Glutamatergic neuron (in vitro differentiated cells): ENCODE measurements around the gene ABHD12. TPM values are rescaled to one million over a fixed set of nuclear protein-coding genes. Genes with fewer than 3 reads are reported as not detected.

Experiments
- DNase-seq: peaks from one replicate; pipeline ENCODE4 v3.0.0; 2022
- H3K27ac Mint-ChIP-seq: one replicate; pipeline ENCODE4 v1.8.0; 2020; ENCODE audit warnings: mild to moderate bottlenecking, mixed read lengths, inconsistent platforms; ENCODE audit not compliant: unreplicated experiment
- H3K27me3 Mint-ChIP-seq: one replicate; pipeline ENCODE4 v1.8.0; 2020; ENCODE audit warnings: mild to moderate bottlenecking, moderate library complexity, mixed read lengths, inconsistent platforms; ENCODE audit not compliant: unreplicated experiment
- H3K36me3 Mint-ChIP-seq: one replicate; pipeline ENCODE4 v1.8.0; 2020; ENCODE audit warnings: mild to moderate bottlenecking, mixed read lengths, inconsistent platforms; ENCODE audit not compliant: unreplicated experiment
- H3K4me1 Mint-ChIP-seq: one replicate; pipeline ENCODE4 v1.8.0; 2020; ENCODE audit warnings: mild to moderate bottlenecking, low read depth, mixed read lengths, inconsistent platforms; ENCODE audit not compliant: unreplicated experiment
- H3K4me3 Mint-ChIP-seq: one replicate; pipeline ENCODE4 v1.8.0; 2020; ENCODE audit warnings: mild to moderate bottlenecking, mixed read lengths, inconsistent platforms; ENCODE audit not compliant: unreplicated experiment
- H3K9me3 Mint-ChIP-seq: one replicate; pipeline ENCODE4 v1.8.0; 2020; ENCODE audit warnings: mild to moderate bottlenecking, moderate library complexity, mixed read lengths, inconsistent platforms; ENCODE audit not compliant: unreplicated experiment
- total RNA-seq: library from RNA; stranded (reverse); fragmentation: NEBNext Ultra II Directional; extraction: Animal tissue kit (Norgen Biotek cat#: 25700); gene quantifications from one replicate; pipeline ENCODE4 v1.2.1, GENCODE V29; 2021; ENCODE audit not compliant: unreplicated experiment
- TF ChIP-seq, protein P1 (sequence below): fragments of 200-600 bp; sonication (generic); IDR thresholded peaks from one replicate; pipeline ENCODE4 v1.5.0; 2021; ENCODE audit not compliant: partially characterized antibody, unreplicated experiment

The ABHD12 gene
- total RNA-seq, 1 donor from 2014 or later = 101 TPM

DNA sequence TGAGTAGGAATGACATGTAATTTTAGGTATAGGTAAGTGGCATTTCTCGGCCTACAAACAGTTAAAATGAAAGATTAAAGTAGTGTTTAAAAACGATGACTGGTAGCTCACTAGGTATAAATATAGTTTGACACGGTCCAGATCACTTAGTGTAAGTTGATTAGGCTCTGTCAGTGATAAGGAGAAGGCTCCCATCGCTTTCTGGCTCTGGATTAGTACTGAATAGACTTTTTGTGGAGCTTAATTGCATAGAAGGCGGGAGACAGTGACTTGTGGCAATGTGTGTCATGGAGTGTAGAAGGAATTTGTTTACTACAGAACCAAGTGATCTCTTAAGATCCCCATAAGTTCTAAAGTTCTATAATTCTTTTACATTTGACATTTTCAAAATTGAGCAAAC, 136.1 kb downstream of the ABHD12 start:
- Mint-ChIP-seq H3K27me3 (peaks cover 5% of the 10 kb centered on the region), H3K4me3 (peak overlapping the region; percentile 14), H3K9me3 (peaks cover 8% of the 10 kb centered on the region), H3K4me1 (peaks cover 43% of the 10 kb centered on the region), H3K36me3 (peaks cover 9% of the 10 kb centered on the region), H3K27ac (no peak overlapping the region)
- TF ChIP-seq, protein P1, sequence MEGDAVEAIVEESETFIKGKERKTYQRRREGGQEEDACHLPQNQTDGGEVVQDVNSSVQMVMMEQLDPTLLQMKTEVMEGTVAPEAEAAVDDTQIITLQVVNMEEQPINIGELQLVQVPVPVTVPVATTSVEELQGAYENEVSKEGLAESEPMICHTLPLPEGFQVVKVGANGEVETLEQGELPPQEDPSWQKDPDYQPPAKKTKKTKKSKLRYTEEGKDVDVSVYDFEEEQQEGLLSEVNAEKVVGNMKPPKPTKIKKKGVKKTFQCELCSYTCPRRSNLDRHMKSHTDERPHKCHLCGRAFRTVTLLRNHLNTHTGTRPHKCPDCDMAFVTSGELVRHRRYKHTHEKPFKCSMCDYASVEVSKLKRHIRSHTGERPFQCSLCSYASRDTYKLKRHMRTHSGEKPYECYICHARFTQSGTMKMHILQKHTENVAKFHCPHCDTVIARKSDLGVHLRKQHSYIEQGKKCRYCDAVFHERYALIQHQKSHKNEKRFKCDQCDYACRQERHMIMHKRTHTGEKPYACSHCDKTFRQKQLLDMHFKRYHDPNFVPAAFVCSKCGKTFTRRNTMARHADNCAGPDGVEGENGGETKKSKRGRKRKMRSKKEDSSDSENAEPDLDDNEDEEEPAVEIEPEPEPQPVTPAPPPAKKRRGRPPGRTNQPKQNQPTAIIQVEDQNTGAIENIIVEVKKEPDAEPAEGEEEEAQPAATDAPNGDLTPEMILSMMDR = no peak
- no peak for DNase-seq

GRCh38 chr20:25253606-25254275, 136.9 kb downstream of the ABHD12 start:
- TF ChIP-seq, protein P1 = no peak
- H3K27ac Mint-ChIP-seq = no peak overlapping the region
- H3K4me3 Mint-ChIP-seq = peak overlapping the region; percentile 75
- DNase-seq = no peak
- peaks cover under 1% of the 10 kb centered on the region for H3K36me3 Mint-ChIP-seq
- peaks cover 12% of the 10 kb centered on the region for H3K9me3 Mint-ChIP-seq
- H3K4me1 Mint-ChIP-seq = peaks cover 46% of the 10 kb centered on the region
- H3K27me3 Mint-ChIP-seq = peaks cover 7% of the 10 kb centered on the region

- H3K4me1 Mint-ChIP-seq = peaks cover 46% of the 10 kb centered on the region
- peaks cover 9% of the 10 kb centered on the region for H3K27me3 Mint-ChIP-seq
- H3K27ac Mint-ChIP-seq = peak overlapping the region; percentile 60
- H3K4me3 Mint-ChIP-seq = peak overlapping the region; percentile 94
- no peak for DNase-seq
- no peaks in the 10 kb centered on the region for H3K36me3 Mint-ChIP-seq
- H3K9me3 Mint-ChIP-seq = peaks cover 14% of the 10 kb centered on the region
- TF ChIP-seq, protein P1 = no peak
Observed at GRCh38 chr20:25252686-25253421, 137.8 kb downstream of the ABHD12 start.

GRCh38 chr20:25252230-25252651, 138.4 kb downstream of the ABHD12 start:
- Mint-ChIP-seq H3K4me1 (peaks cover 46% of the 10 kb centered on the region), H3K27ac (peak overlapping the region; percentile 60), H3K9me3 (peaks cover 17% of the 10 kb centered on the region), H3K36me3 (no peaks in the 10 kb centered on the region), H3K27me3 (peaks cover 9% of the 10 kb centered on the region), H3K4me3 (peak overlapping the region; percentile 94)
- DNase-seq = no peak
- TF ChIP-seq, protein P1 = no peak

- H3K27ac Mint-ChIP-seq = peak overlapping the region; percentile 60
- H3K4me3 Mint-ChIP-seq = peak overlapping the region; percentile 94
- no peaks in the 10 kb centered on the region for H3K36me3 Mint-ChIP-seq
- DNase-seq = no peak
- H3K9me3 Mint-ChIP-seq = peaks cover 23% of the 10 kb centered on the region
- H3K4me1 Mint-ChIP-seq = peaks cover 47% of the 10 kb centered on the region
- TF ChIP-seq, protein P1 = no peak
- peaks cover 13% of the 10 kb centered on the region for H3K27me3 Mint-ChIP-seq
Observed at GRCh38 chr20:25251558-25251957, 139.1 kb downstream of the ABHD12 start.
